Peyer's patch (tissue), 4 donors: Measurements from ENCODE around the gene CCDC14.
"Not testable (repeated sequence)": the region's sequence is repeated elsewhere in the genome, so short reads cannot be mapped to it uniquely, and the experiment has no call there.

Experiments
- POLR2A ChIP-seq, 2 donors: fragments of 450-650 bp; IDR thresholded peaks; one replicate each; pipeline ENCODE4 v1.5.1; 2017; ENCODE audit warnings: antibody characterized with exemption in 2 of 2, mild to moderate bottlenecking in 2 of 2, moderate library complexity in 2 of 2
- TF ChIP-seq, protein P1 (sequence below), 6 experiments: fragments of 450-650 bp in 4 of 6; fragments of 200-600 bp in 2 of 6; sonication (generic) in 1 of 6; IDR thresholded peaks; one replicate each; pipeline ENCODE4 v1.5.1; 2017 to 2019; ENCODE audit warnings: antibody characterized with exemption in 6 of 6, mild to moderate bottlenecking in 3 of 6, moderate library complexity in 1 of 6

DNA sequence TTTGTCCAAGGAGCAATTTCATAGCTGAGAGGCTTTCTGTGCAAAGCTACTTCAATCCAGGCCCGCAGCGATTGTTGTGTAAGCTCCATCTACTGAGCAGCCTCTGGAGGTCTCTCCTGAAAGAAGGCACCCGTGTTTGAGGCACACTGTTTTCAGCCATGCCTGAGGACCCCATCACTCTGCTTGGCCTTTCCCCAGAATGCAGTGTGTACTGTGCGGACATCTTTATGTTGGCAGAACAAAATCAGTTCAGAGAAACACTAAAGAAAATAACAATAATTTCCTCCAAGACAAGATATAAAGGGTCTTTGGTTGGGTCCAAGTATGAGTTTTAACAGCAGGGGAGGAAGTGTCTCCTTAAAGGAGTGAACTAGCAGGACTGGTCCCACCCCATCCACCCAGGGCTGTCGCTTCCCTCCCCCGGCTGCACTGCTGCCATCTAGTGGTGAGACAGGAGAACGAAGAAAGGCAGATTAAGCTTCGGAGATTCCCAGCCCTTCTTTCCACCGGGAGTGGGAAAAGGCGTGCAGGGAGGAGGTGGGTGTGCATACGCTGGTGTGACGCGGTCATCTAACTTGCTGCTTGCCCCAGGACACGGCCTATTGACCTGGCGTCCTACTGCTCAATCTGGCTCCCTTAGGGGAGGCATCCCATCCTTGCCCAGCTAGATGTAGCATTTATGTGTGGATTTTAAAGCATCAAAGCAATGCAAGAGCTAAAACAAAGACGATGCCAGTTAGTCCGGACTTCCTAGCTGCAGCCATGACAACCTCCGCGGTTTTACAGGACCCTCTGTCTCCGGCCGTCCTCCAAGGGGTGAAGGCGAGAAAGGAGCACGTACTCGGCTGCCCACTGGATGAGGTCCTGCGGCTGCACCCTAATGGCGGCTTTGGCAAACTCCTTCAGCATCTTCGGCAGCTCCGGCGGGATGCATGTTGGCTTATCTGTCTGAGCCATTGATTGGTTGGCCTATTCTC, 18.8 kb upstream of the CCDC14 start:
- TF ChIP-seq, protein P1, sequence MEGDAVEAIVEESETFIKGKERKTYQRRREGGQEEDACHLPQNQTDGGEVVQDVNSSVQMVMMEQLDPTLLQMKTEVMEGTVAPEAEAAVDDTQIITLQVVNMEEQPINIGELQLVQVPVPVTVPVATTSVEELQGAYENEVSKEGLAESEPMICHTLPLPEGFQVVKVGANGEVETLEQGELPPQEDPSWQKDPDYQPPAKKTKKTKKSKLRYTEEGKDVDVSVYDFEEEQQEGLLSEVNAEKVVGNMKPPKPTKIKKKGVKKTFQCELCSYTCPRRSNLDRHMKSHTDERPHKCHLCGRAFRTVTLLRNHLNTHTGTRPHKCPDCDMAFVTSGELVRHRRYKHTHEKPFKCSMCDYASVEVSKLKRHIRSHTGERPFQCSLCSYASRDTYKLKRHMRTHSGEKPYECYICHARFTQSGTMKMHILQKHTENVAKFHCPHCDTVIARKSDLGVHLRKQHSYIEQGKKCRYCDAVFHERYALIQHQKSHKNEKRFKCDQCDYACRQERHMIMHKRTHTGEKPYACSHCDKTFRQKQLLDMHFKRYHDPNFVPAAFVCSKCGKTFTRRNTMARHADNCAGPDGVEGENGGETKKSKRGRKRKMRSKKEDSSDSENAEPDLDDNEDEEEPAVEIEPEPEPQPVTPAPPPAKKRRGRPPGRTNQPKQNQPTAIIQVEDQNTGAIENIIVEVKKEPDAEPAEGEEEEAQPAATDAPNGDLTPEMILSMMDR (IDR thresholded peaks at IDR 0.05) = peak in 5 of 6 experiments; percentile 45 to 69 (median 56)
- not testable (repeated sequence) for TF ChIP-seq POLR2A (IDR thresholded peaks at IDR 0.05)
